GM12872 (cell line): ENCODE data around the gene CDK6.

Experiments
- CTCF ChIP-seq: IDR thresholded peaks from 3 replicates; pipeline ENCODE4 v1.5.1; 2011; ENCODE audit warnings: low read depth, mild to moderate bottlenecking, low read length, moderate library complexity; ENCODE audit not compliant: insufficient read depth

Gene CDK6

GRCh38 chr7:92809760-92810573, 26.4 kb downstream of the CDK6 start:
- TF ChIP-seq CTCF = no peak

GRCh38 chr7:92809397-92809759, 27.0 kb downstream of the CDK6 start:
- TF ChIP-seq CTCF = no peak

- TF ChIP-seq CTCF = no peak
Observed at GRCh38 chr7:92808635-92809034, 27.7 kb downstream of the CDK6 start.

GRCh38 chr7:92808006-92808405, 28.4 kb downstream of the CDK6 start:
- TF ChIP-seq CTCF = no peak

- no peak for TF ChIP-seq CTCF
Observed at GRCh38 chr7:92806496-92806895, 29.9 kb downstream of the CDK6 start.

GRCh38 chr7:92802406-92802805, 34.0 kb downstream of the CDK6 start:
- TF ChIP-seq CTCF = no peak

GRCh38 chr7:92799446-92800211, 36.7 kb downstream of the CDK6 start:
- TF ChIP-seq CTCF = no peak
